NCI-H2107 treated with DMSO at 0.1 percent for 48 hours (cell line): Measurements from ENCODE around the gene INO80E.
"Not testable (repeated sequence)": the region's sequence is repeated elsewhere in the genome, so short reads cannot be mapped to it uniquely, and the experiment has no call there.

Experiments used
- DNase-seq: peaks from one replicate; lab custom pipeline; 2025; ENCODE audit not compliant: unreplicated experiment; lab: John Stamatoyannopoulos, UW

Gene INO80E

GRCh38 chr16:30009085-30009862, 13.2 kb downstream of the INO80E start:
- no peak for DNase-seq

- no peak for DNase-seq
Observed at GRCh38 chr16:30009990-30010843, 14.2 kb downstream of the INO80E start.

- DNase-seq = peak; percentile 20
Observed at GRCh38 chr16:30010844-30011713, 15.0 kb downstream of the INO80E start, which contains the start of gene DOC2A. DOC2A (minus strand) TSS chr16:30011027; CDS start chr16:30010222, 805 bp downstream.

- DNase-seq = no peak
Observed at GRCh38 chr16:30011714-30012504, 15.9 kb downstream of the INO80E start.

GRCh38 chr16:30012598-30012997, 16.6 kb downstream of the INO80E start:
- not testable (repeated sequence) for DNase-seq

GRCh38 chr16:30015450-30015849, 19.4 kb downstream of the INO80E start:
- not testable (repeated sequence) for DNase-seq

- no peak for DNase-seq
Observed at GRCh38 chr16:30016555-30017276, 20.7 kb downstream of the INO80E start.

GRCh38 chr16:30017277-30017656, 21.2 kb downstream of the INO80E start:
- no peak for DNase-seq

- not testable (repeated sequence) for DNase-seq
Observed at GRCh38 chr16:30017937-30018336, 21.9 kb downstream of the INO80E start.

- no peak for DNase-seq
Observed at GRCh38 chr16:30018731-30019158, 22.7 kb downstream of the INO80E start.

- DNase-seq = no peak
Observed at GRCh38 chr16:30022887-30023286, 26.8 kb downstream of the INO80E start, which contains the start of gene C16orf92. C16orf92 (plus strand) TSS chr16:30023198; CDS start chr16:30023341, 143 bp downstream.

- DNase-seq = no peak
Observed at GRCh38 chr16:30023586-30023985, 27.5 kb downstream of the INO80E start.

- DNase-seq = no peak
Observed at GRCh38 chr16:30024451-30024850, 28.4 kb downstream of the INO80E start.

- no peak for DNase-seq
Observed at GRCh38 chr16:30025156-30025555, 29.1 kb downstream of the INO80E start.

- no peak for DNase-seq
Observed at GRCh38 chr16:30025574-30025973, 29.5 kb downstream of the INO80E start.

- no peak for DNase-seq
Observed at GRCh38 chr16:30026449-30026848, 30.4 kb downstream of the INO80E start.

- DNase-seq = peak; percentile 43
Observed at GRCh38 chr16:30027588-30028437, 31.8 kb downstream of the INO80E start.

- DNase-seq = no peak
Observed at GRCh38 chr16:30028438-30029076, 32.5 kb downstream of the INO80E start.
